HL-60 (cell line): Measurements from ENCODE around the gene SPINT2.

Experiments
- DNase-seq, 2 experiments: peaks; one replicate each; pipeline ENCODE4 v3.0.0-alpha.2; 2010 to 2020; ENCODE audit warnings: low read depth in 1 of 2, low spot score in 1 of 2
- H3K27ac ChIP-seq: fragments of 250-450 bp; sonication (Bioruptor Pico); replicated peaks from 2 replicates; pipeline ENCODE4 v1.5.1; 2020; ENCODE audit warnings: mild to moderate bottlenecking, moderate library complexity
- H3K27me3 ChIP-seq: fragments of 250-450 bp; sonication (Bioruptor Pico); 2 replicates; pipeline ENCODE4 v1.5.1; 2021; ENCODE audit warnings: mild to moderate bottlenecking, moderate library complexity; ENCODE audit not compliant: insufficient read depth, poor library complexity, severe bottlenecking
- H3K4me3 ChIP-seq: replicated peaks from 2 replicates; pipeline ENCODE4 v1.5.1; 2011; ENCODE audit warnings: mild to moderate bottlenecking, control low read depth, low read length; ENCODE audit not compliant: insufficient read depth
- CTCF ChIP-seq: IDR thresholded peaks from one replicate; pipeline ENCODE4 v1.5.1; 2011; ENCODE audit warnings: low read length, control low read depth, inconsistent platforms; ENCODE audit not compliant: insufficient read depth
- GABPA ChIP-seq: IDR thresholded peaks from 2 replicates; pipeline ENCODE4 v1.6.1; 2012; ENCODE audit warnings: low read depth
- POLR2AphosphoS5 ChIP-seq: IDR thresholded peaks from 2 replicates; pipeline ENCODE4 v1.6.1; 2012; ENCODE audit warnings: low read depth
- REST ChIP-seq: IDR thresholded peaks from 2 replicates; pipeline ENCODE4 v1.6.1; 2012; ENCODE audit warnings: low read depth; ENCODE audit not compliant: insufficient replicate concordance
- SPI1 ChIP-seq: IDR thresholded peaks from 2 replicates; pipeline ENCODE4 v1.6.1; 2012; ENCODE audit warnings: low read depth, mild to moderate bottlenecking, borderline replicate concordance

SPINT2 gene

GRCh38 chr19:38252385-38252784 is 12.0 kb upstream of the SPINT2 start:
- H3K4me3 ChIP-seq = no peak overlapping the region
- TF ChIP-seq REST = no peak
- TF ChIP-seq CTCF = no peak
- TF ChIP-seq SPI1 = no peak
- TF ChIP-seq GABPA = no peak
- TF ChIP-seq POLR2AphosphoS5 = no peak
- H3K27me3 ChIP-seq = peaks cover 29% of the 10 kb centered on the region
- no peak overlapping the region for H3K27ac ChIP-seq
- no peak for DNase-seq

- no peak overlapping the region for H3K27ac ChIP-seq
- no peak for DNase-seq
- no peak overlapping the region for H3K4me3 ChIP-seq
- no peak for TF ChIP-seq GABPA
- no peak for TF ChIP-seq SPI1
- TF ChIP-seq REST = no peak
- TF ChIP-seq POLR2AphosphoS5 = no peak
- no peak for TF ChIP-seq CTCF
- H3K27me3 ChIP-seq = peaks cover 29% of the 10 kb centered on the region
These were observed 11.3 kb upstream of the SPINT2 start for GRCh38 chr19:38252941-38253691.

- no peak overlapping the region for H3K4me3 ChIP-seq
- peaks cover 29% of the 10 kb centered on the region for H3K27me3 ChIP-seq
- H3K27ac ChIP-seq = no peak overlapping the region
- TF ChIP-seq REST (no peak), POLR2AphosphoS5 (no peak), CTCF (no peak), GABPA (no peak), SPI1 (no peak)
- no peak for DNase-seq
These were observed 10.6 kb upstream of the SPINT2 start for GRCh38 chr19:38253788-38254187.
